ENCODE data around the gene STX18. TPM values are rescaled to one million over a fixed set of nuclear protein-coding genes. Genes with fewer than 3 reads are reported as not detected.
A peak's percentile ranks its signal among the peaks of the same experiment; 100 is the strongest.

The STX18 gene
- total RNA-seq, 1 experiment from 2014 or later, result 23.4 TPM

DNA sequence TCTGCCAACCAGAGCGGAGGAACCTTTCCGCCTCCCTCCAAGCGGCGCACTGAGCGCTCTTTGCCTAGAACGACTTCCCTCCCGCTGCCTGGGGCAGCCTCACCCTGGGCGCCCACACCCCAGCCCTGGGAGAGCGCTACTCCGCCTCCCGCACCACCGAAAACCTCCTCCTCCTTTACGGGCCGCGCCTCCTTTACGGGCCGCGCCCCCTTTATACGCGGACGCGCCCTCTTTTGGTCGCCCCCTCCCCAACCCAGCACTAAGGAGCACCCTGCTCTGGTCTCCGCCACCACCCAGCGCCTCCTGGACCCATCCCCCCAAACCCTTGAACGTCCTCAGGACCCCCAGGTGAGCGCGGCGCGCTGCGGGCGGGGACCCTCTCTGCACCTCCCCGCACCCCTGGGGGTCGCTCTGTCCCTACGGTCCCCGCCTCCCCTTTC lies 155.5 kb downstream of the STX18 start:
- no peak for DNase-seq (ENCODE audit: low read depth)

- no peak for DNase-seq (ENCODE audit: low read depth)
Observed at GRCh38 chr4:4385729-4386295, 156.0 kb downstream of the STX18 start.

DNA sequence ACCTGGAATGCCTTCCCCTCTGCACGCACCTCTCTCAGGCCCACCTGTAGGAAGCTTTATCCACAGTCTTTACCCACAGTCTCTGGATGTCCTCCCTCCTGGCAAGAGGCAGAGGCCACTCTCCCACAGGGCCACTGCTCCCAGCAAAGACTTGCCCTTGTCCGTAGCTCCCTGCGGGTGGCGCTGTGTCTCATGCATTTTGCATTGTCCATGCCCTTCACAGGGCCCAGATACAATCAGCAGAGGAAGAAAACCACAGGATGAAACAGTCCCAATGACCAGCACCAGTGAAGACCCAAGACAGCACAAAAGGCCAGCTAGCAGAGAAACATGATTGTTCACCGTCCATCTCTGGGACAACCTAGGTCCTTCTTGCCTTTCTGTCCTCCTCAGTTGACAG lies 157.0 kb downstream of the STX18 start:
- peak; percentile 23 for DNase-seq (ENCODE audit: low read depth)

DNA sequence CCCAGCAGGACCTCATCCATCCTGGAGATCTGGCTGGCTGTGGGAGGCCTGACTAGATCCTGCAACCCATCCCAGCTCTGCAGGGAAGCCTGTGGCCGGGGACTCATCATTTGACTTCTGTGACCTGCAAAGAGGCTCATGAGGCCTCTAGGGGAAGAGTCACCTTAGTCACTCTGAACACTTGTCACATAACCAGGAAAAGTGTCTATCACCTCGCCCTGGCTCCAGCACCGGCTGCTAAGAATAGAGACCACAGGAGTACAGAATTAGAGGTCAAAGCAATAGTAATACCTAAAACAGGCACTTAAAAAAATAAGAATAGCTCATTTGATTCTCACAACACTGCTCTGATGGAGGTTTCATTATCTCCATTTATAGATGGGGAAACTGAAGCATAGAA lies 158.8 kb downstream of the STX18 start:
- DNase-seq (ENCODE audit: low read depth), result no peak

DNA sequence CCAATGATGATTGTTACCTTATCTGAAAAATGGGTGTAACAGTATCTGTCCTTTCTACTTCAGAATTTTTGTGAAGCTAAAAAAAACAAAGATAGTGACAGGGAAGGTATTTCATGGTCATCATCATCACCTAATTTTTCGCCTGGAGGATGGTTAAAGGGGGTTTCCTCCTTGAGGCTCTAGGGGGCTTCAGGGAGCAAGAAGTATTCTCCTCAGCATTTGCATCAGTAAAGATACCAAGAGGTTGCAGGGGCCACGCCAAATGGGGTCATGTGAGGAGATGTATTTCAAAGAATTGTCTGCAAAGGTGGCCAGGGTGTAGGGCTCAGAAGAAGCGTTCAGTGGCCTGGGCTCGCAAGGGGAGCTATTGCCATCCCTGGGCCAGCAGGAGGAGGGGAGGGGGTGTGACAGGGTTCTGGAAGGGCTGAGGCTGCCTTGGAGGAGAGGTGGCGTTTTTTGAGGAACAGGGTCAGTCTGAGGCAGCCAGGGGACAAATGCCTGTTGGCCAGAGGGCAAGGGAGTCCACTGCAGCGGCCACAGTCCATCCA lies 162.2 kb downstream of the STX18 start:
- no peak for DNase-seq (ENCODE audit: low read depth)

DNA sequence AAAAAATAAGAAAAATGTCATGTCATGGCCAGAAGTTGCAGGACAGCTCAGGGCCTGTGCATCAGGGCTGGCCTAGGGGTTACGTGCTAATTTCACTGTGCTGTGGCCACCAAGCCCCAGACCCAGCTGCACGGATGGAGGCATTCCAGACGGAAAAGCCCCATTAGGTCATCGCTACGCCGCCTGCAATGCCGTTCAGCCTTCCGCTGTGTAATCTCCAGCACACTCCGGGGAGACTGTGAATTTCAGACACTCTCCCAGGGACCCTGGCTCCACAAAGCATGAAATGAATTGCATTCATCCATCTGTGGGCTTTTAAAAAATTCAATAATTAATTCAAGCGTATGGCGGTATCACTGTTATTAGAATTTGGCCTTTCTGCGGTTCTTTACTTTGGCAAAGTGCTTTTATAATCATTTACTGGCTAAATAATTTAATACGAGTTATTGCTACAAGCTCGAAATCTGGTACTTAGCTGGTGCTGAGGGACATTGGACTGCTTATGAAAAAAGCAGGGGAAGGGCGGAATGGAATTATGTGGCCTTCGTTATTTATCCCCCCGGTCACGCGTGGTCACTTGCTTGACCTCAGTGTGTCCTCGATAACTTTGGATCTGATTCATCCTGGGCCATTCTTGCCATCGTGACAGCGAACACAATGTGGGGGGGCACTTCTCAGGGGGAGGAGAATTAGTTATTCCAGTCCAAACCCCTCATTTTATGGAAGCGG lies 164.0 kb downstream of the STX18 start:
- DNase-seq (ENCODE audit: low read depth), result no peak

GRCh38 chr4:4377191-4377590 lies 164.7 kb downstream of the STX18 start:
- DNase-seq (ENCODE audit: low read depth), result no peak

GRCh38 chr4:4376074-4376473 lies 165.8 kb downstream of the STX18 start:
- no peak for DNase-seq (ENCODE audit: low read depth)

DNA sequence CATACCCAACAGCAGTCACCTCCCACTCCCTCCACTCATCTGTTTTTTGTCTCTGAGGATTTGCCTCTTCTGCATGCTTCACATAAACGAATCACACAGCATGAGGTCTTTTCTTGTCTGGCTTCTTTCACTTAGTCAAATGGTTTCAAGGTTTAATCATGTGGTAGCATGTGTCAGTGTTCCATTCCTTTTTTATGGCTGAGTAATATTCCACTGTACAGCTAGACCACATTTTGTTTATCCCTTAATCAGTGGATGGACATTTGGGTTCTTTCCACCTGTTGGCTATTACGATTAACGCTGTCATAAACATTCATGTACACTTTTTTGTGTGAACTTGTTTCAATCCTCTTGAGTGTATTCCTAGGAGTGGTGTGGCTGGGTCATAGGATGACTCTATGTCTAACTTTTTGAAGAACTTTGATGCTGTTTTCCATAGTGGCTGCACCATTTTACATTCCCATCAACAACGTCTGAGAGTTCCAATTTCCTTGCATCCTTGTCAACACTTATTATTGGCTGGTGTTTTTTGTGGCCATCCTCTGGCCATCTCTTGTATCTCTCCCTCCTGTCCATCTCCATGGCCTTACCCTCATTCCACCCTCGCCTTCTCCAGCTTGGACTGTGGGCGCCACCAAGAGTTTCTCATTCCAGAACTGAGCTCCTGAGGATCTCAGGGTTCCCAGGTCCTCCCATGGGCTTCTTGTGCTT lies 167.3 kb downstream of the STX18 start:
- no peak for DNase-seq (ENCODE audit: low read depth)

Other genes starting within 250 kb of the STX18 start
- 0.61 and 0.73 TPM in 2 replicates for gene NSG1, start 154.9 kb downstream of the STX18 start, total RNA-seq (2014; rRNA removed; shearing (Covaris generic))

Data from HT1080 (cell line).